Dendritic cell treated with granulocyte-macrophage colony-stimulating factor and Interleukin-4, amounts not matched to agents 40 ng/mL and 50 ng/mL, for 4 days (primary cell): ENCODE measurements around the gene METTL13.

Source experiments
- H3K27ac Mint-ChIP-seq: one replicate; pipeline ENCODE4 v1.8.0; 2022; ENCODE audit warnings: mild to moderate bottlenecking, mixed read lengths
- H3K27me3 Mint-ChIP-seq: one replicate; pipeline ENCODE4 v1.8.0; 2022; ENCODE audit warnings: mild to moderate bottlenecking, mixed read lengths
- H3K36me3 Mint-ChIP-seq: one replicate; pipeline ENCODE4 v1.8.0; 2022; ENCODE audit warnings: low read depth, mixed read lengths
- H3K4me1 Mint-ChIP-seq: one replicate; pipeline ENCODE4 v1.8.0; 2022; ENCODE audit warnings: low read depth, mixed read lengths
- H3K4me3 Mint-ChIP-seq: one replicate; pipeline ENCODE4 v1.8.0; 2022; ENCODE audit warnings: mild to moderate bottlenecking, moderate library complexity, mixed read lengths
- H3K9me3 Mint-ChIP-seq: one replicate; pipeline ENCODE4 v1.8.0; 2022; ENCODE audit warnings: mixed read lengths
- intact Hi-C: fragments of 100-400 bp; cut with micrococcal nuclease; formaldehyde crosslinking; loops from one replicate; pipeline ENCODE4 v1.15.0; 2022

The METTL13 gene

DNA sequence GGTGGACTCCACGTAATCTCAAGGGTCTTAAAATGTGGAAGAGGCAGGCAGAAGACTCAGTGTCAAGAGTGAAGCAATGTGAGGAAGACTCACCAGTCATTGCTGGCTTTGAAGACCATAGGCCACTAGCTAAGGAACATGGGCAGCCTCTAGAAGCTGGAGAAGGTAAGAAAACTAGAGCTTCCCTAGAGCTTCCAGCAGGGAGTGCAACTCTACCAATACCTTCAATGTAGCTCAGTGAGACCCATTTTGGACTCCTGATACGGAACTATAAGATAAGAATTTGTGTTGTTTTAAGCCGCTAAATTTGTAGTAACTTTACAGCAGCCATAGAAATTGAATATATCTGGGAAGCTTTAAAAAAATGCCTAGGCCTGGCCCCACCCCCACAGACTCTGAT lies 18.9 kb downstream of the METTL13 start:
- no peak overlapping the region for H3K4me3 Mint-ChIP-seq
- H3K27ac Mint-ChIP-seq = no peak overlapping the region
- H3K36me3 Mint-ChIP-seq = peaks cover 48% of the 10 kb centered on the region
- H3K27me3 Mint-ChIP-seq = no peaks in the 10 kb centered on the region
- intact Hi-C loops = loop anchor here (10.0 kb wide), 1 partner anchor 594 kb away; no protein-coding TSS in a partner anchor
- H3K9me3 Mint-ChIP-seq = no peaks in the 10 kb centered on the region
- peaks cover 13% of the 10 kb centered on the region for H3K4me1 Mint-ChIP-seq

DNA sequence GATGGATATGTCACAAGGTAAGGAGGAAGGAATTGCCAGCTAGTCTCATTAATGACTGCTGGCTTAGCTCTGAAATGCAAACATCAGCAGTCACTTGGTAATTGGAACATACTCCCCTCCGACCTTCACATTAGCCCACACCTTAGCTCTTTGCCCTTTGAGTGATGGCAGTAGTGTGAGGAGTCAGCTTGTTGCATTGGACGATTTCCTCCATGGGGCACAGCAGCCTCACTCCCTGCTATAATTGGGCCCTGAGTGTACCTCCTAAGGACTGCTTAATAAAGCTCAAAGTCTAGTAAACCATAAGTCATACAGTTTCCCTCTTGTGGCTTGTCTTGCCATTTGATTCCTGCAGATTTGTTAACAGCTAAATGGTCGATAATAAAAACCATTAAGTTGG lies 19.4 kb downstream of the METTL13 start:
- Mint-ChIP-seq H3K9me3 (no peaks in the 10 kb centered on the region), H3K4me3 (no peak overlapping the region), H3K27me3 (no peaks in the 10 kb centered on the region), H3K36me3 (peaks cover 43% of the 10 kb centered on the region), H3K4me1 (peaks cover 18% of the 10 kb centered on the region), H3K27ac (no peak overlapping the region)
- intact Hi-C loops = loop anchor here (1.0 to 10.0 kb wide), 2 partner anchors 184 to 594 kb away; no protein-coding TSS in a partner anchor

DNA sequence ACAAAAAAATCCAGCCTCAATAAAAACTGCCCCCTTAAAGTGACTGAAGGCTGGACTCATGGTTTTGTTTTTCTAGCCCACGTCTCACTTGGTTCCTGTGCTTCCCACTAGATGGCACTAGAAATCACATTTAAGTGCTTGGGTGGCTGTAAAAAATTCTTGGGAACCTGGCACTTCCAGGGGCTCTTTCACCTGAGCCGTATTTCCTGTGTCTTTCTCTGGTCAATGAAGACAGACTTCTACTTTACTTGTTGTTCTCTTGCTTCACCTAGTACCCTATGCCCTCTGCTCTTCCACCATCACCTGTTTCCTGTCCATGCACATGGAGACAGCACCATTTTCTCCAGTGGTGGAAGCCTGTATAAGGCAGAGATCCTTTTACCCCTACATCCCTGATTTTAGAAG lies 20.0 kb downstream of the METTL13 start:
- peaks cover 21% of the 10 kb centered on the region for H3K4me1 Mint-ChIP-seq
- no peaks in the 10 kb centered on the region for H3K9me3 Mint-ChIP-seq
- no peaks in the 10 kb centered on the region for H3K27me3 Mint-ChIP-seq
- H3K36me3 Mint-ChIP-seq = peaks cover 36% of the 10 kb centered on the region
- intact Hi-C loops = loop anchor here (1.0 to 10.0 kb wide), 2 partner anchors 184 to 593 kb away; no protein-coding TSS in a partner anchor
- no peak overlapping the region for H3K4me3 Mint-ChIP-seq
- no peak overlapping the region for H3K27ac Mint-ChIP-seq

DNA sequence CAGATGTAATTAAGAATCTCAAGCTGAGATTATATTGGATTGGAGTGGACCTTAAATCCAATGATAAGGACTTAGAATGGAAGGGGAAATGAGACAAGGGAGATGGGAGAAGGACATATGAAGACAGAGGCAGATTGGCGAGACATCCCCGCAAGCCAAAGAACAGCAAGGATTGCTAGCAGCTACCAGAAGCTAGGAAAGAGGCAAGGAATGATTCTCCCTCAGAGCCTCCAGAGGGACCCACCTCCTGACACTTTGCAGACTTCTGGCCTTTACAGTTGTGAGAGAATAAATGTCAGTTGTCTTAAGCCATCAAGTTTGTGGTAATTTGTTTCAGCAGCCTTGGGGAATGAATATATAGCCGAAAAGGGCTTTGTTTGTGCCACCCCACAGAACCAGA lies 20.7 kb downstream of the METTL13 start:
- H3K36me3 Mint-ChIP-seq = peaks cover 29% of the 10 kb centered on the region
- H3K27ac Mint-ChIP-seq = no peak overlapping the region
- H3K27me3 Mint-ChIP-seq = no peaks in the 10 kb centered on the region
- intact Hi-C loops = loop anchor here (10.0 kb wide), 1 partner anchor 593 kb away; no protein-coding TSS in a partner anchor
- H3K9me3 Mint-ChIP-seq = no peaks in the 10 kb centered on the region
- H3K4me3 Mint-ChIP-seq = no peak overlapping the region
- H3K4me1 Mint-ChIP-seq = peaks cover 25% of the 10 kb centered on the region

DNA sequence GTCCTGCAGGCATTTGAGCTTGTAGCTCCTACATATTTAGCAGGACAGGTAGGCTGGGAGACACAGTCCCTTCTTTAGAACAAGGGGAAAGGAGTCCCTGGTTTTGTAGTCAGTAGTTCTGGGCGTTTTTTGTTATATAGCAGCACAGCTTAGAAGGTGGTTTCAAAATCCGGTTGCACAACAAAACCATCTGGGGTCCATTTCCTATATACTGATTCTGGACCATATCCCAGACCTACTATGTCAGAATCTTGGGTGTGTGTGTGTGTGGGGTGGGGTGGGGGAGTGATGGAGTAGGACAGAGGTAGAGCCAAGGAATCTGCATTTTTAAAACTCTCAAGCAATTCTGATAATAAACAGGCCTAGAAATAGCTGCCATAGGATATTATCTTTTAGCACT lies 21.6 kb downstream of the METTL13 start:
- Mint-ChIP-seq H3K4me3 (no peak overlapping the region), H3K4me1 (peaks cover 31% of the 10 kb centered on the region), H3K9me3 (no peaks in the 10 kb centered on the region), H3K27me3 (no peaks in the 10 kb centered on the region), H3K27ac (no peak overlapping the region), H3K36me3 (peaks cover 21% of the 10 kb centered on the region)
- intact Hi-C loops = loop anchor here (10.0 kb wide), 1 partner anchor 592 kb away; no protein-coding TSS in a partner anchor

DNA sequence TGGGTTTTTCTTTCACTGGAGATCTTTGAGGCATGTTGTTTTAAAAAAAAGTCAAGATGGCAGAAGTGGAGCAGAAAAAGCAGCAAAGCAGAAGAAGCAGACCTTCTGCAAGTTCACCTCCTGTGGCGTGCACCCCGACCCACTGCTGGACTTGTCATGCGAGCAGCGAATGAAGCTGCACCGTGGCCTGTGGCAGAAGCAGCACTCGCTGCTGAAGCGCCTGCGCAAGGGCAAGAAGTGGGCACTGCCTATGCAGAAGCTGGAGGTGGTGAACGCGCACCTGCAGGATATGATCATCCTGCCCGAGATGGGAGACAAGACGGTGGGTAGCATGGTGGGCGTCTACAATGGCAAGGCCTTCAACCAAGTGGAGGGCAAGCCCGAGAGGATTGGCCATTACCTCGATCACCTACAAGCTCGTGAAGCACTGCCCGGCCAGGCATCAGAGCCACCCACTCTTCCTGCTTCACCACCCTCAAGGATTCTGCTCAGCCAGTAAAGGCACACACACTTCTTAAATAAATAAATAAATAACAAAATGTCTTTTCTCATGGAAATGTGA lies 22.1 kb downstream of the METTL13 start:
- Mint-ChIP-seq H3K9me3 (no peaks in the 10 kb centered on the region), H3K36me3 (peaks cover 16% of the 10 kb centered on the region), H3K4me1 (peaks cover 31% of the 10 kb centered on the region), H3K27ac (no peak overlapping the region), H3K27me3 (no peaks in the 10 kb centered on the region), H3K4me3 (no peak overlapping the region)
- intact Hi-C loops = loop anchor here (10.0 kb wide), 1 partner anchor 591 kb away; no protein-coding TSS in a partner anchor

DNA sequence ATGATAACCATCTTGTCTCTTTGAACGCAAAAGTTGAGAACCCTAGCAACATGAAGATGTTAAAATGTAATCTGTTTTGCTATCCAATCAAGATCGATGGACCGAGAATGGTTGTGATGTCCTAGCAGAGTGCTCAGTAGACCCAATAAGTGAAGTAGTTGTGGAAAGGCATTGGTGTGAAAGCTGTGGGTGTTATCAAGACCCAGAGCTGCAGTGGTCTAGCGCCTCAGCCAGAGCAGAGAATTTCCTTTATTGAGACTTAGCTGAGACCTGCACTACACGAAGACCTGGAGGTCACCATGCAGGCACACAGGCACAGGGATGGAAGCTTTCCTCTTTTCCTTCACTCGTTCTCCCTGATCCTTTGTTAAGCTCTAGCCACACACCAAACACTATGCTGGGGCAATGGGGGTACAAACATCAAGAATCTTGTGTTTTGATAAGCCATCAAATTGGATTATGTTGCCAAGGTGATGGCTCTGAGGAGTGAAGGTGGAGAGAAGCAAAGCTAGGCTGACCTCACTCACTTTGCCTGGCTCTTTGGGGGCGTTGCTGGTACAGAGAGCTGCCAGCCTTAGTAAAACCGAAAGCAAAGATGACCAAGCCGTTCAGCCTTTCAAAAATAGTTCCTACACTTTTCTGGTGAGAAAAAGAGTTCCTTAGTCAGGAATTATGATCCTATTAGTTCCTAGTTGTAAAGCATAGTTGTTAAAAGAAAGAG lies 24.1 kb downstream of the METTL13 start:
- Mint-ChIP-seq H3K27ac (peak overlapping the region; percentile 30), H3K36me3 (peaks cover 1% of the 10 kb centered on the region)
- intact Hi-C loops = loop anchor here (10.0 kb wide), 1 partner anchor 589 kb away; no protein-coding TSS in a partner anchor

DNA sequence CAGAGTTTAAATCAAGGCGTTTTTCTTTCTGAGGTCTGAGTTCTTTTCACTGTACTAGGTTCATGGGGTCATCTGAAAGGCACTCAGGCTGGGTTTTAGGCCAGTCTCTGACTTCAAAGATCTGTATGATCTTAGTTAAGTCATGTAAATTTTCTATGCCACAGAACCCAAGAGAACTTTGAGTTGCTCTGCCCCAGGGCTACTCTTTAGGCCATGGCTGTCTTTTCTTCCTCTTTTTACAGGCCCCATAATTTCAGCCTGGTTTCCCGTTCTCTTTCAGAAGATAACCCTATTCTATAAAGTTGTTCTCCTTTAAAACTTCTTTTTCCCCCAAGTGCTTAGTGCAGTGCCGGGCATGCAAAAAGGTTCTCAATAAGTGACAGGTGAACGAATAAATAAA lies 26.1 kb downstream of the METTL13 start:
- no peaks in the 10 kb centered on the region for H3K9me3 Mint-ChIP-seq
- H3K4me3 Mint-ChIP-seq = no peak overlapping the region
- intact Hi-C loops = loop anchor here (10.0 kb wide), 1 partner anchor 587 kb away; no protein-coding TSS in a partner anchor
- H3K36me3 Mint-ChIP-seq = no peaks in the 10 kb centered on the region
- no peak overlapping the region for H3K27ac Mint-ChIP-seq
- H3K27me3 Mint-ChIP-seq = no peaks in the 10 kb centered on the region
- peaks cover 29% of the 10 kb centered on the region for H3K4me1 Mint-ChIP-seq

More for the DNA sequence above, 24.1 kb downstream of the METTL13 start:
- peak overlapping the region; percentile 32 for H3K4me3 Mint-ChIP-seq
- no peaks in the 10 kb centered on the region for H3K9me3 Mint-ChIP-seq
- peaks cover 31% of the 10 kb centered on the region for H3K4me1 Mint-ChIP-seq
- H3K27me3 Mint-ChIP-seq = no peaks in the 10 kb centered on the region

DNA sequence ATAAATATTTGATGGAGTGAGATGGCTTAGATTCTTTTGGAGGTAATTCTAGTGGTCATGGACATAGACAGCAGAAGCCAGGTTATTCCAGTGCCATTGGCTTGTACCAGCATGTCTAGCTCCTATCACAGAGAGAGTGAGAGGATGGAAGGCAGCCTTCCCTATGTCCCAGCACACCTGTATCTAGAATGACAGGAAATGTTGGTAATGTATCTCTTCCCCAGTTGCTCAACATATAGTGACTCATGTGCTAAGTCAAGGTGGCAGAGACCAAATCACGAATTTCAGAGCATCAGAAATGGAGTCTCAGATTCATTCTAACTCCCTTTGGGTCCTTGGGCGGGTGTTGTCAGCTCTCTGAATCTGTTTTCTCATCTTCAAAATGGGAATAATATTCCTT lies 28.4 kb downstream of the METTL13 start:
- no peaks in the 10 kb centered on the region for H3K36me3 Mint-ChIP-seq
- intact Hi-C loops = loop anchor here (10.0 kb wide), 1 partner anchor 585 kb away; no protein-coding TSS in a partner anchor
- H3K27me3 Mint-ChIP-seq = no peaks in the 10 kb centered on the region
- H3K4me3 Mint-ChIP-seq = no peak overlapping the region
- H3K27ac Mint-ChIP-seq = no peak overlapping the region
- H3K9me3 Mint-ChIP-seq = no peaks in the 10 kb centered on the region
- peaks cover 19% of the 10 kb centered on the region for H3K4me1 Mint-ChIP-seq

DNA sequence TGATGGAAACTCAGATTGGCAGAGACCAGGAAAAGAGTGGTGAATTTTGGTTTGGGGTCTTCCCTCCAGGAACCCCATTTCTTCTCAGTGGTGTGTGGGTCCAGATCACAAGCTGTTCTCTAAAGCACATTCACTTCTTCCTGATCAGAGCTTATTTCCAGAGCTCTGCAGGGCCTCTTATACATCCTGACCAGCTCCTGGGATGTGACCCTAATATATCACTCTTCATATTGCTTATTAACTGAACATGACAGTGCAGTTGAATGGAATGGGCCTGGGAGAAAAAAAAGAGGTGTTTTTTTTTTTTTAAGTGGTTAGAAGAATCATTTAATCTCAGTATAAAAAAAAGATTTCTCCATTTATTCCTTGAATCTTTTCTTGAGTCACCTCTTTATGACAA lies 30.2 kb downstream of the METTL13 start:
- no peak overlapping the region for H3K27ac Mint-ChIP-seq
- no peaks in the 10 kb centered on the region for H3K36me3 Mint-ChIP-seq
- H3K27me3 Mint-ChIP-seq = no peaks in the 10 kb centered on the region
- intact Hi-C loops = no loop called here
- no peaks in the 10 kb centered on the region for H3K9me3 Mint-ChIP-seq
- H3K4me1 Mint-ChIP-seq = peaks cover 8% of the 10 kb centered on the region
- H3K4me3 Mint-ChIP-seq = no peak overlapping the region

DNA sequence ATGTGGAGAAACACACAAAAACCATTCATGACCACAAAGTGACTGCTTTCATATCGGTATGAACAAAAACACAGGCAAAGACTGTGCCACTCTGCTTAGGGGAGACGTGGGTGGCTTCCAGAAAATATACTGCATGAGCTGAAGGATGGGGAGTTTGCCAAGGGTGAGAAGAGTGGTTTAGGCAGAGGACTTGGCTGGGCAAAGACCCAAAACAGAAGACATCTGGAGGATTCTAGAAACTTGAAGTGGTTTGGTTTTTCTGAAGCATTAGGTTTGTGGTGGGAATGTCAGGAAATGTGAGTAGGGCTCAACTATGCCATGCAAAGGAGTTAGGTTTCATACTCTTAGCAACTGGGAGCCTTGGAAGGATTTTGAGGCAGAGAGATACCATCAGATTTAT lies 33.2 kb downstream of the METTL13 start:
- Mint-ChIP-seq H3K27ac (no peak overlapping the region), H3K4me1 (peaks cover 12% of the 10 kb centered on the region), H3K36me3 (no peaks in the 10 kb centered on the region), H3K4me3 (no peak overlapping the region), H3K27me3 (no peaks in the 10 kb centered on the region), H3K9me3 (no peaks in the 10 kb centered on the region)
- intact Hi-C loops = no loop called here

DNA sequence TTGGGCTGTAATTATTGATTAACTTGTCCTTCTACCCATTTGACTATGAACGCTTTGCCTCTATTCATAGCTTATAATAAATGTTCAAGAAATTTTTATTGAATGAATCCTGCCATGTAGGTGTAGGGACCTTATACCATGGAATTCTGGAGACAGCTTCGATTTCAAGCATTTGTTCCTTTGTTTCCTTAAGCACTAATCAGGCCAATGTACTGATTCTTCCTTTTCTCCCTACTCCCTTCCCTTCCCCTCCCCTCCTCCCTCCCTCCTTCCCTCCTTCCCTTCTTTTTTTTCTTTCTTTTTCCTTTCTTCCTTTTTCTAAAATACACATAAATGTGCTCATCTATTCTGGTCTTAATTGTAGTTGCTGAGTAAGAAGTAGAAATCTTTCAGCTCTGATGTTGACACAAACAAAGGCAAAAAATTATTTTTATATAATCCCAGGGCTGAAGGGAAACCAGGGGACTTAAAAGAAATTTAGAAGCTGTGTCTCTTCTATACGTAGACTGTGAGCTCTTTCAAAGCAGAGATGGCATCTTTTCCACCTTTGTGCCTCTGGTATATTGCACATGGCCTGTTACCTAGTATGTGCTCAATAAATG lies 34.9 kb downstream of the METTL13 start:
- intact Hi-C loops = no loop called here
- Mint-ChIP-seq H3K4me3 (no peak overlapping the region), H3K36me3 (no peaks in the 10 kb centered on the region), H3K4me1 (peaks cover 12% of the 10 kb centered on the region), H3K9me3 (no peaks in the 10 kb centered on the region), H3K27me3 (no peaks in the 10 kb centered on the region), H3K27ac (no peak overlapping the region)

DNA sequence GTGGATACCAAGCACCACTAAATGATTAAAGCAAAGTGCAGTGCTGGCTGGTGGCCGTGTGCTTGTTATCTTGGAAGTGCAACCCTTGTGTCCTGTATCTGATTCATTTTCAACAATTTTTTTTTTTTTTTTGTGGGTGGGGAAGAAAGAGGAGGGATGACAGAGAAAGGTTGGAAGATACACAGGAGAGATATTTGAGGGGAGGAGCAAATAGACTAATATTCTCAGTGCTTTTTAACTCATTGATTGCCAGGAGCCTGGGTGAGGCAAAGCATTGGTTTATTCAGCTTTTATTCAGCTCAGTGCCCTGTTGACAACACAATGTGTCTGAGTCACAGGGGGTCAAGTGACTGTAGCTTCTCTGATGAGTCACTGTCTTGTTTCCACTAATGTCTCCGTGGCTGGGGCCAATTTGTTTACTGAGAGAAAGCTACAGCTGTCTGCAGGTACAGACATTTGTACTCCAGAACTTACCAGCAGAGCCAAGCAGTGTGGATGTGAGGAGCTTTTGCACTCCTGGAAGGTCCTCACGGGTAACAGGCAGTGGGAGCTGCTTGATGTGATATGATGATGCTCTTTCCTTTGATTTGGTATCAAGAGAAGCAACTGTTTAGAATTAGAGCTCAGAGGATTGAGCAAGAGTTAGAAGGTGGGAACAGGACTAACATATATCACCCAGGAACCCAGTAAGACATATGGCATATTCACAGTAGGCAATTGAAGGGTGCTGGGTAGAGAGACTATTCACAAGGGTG lies 36.2 kb downstream of the METTL13 start:
- intact Hi-C loops = no loop called here
- no peak overlapping the region for H3K27ac Mint-ChIP-seq
- peaks cover 12% of the 10 kb centered on the region for H3K4me1 Mint-ChIP-seq

More for the DNA sequence above, 36.2 kb downstream of the METTL13 start:
- Mint-ChIP-seq H3K9me3 (no peaks in the 10 kb centered on the region), H3K27me3 (no peaks in the 10 kb centered on the region), H3K4me3 (no peak overlapping the region), H3K36me3 (no peaks in the 10 kb centered on the region)
